ENCODE data around the gene NME3.

NME3 gene

GRCh38 chr16:1779741-1780676 lies 8.7 kb upstream of the NME3 start:
- DNase-seq = no peak

- no peak for DNase-seq
These were observed 7.9 kb upstream of the NME3 start for GRCh38 chr16:1779234-1779701.

DNA sequence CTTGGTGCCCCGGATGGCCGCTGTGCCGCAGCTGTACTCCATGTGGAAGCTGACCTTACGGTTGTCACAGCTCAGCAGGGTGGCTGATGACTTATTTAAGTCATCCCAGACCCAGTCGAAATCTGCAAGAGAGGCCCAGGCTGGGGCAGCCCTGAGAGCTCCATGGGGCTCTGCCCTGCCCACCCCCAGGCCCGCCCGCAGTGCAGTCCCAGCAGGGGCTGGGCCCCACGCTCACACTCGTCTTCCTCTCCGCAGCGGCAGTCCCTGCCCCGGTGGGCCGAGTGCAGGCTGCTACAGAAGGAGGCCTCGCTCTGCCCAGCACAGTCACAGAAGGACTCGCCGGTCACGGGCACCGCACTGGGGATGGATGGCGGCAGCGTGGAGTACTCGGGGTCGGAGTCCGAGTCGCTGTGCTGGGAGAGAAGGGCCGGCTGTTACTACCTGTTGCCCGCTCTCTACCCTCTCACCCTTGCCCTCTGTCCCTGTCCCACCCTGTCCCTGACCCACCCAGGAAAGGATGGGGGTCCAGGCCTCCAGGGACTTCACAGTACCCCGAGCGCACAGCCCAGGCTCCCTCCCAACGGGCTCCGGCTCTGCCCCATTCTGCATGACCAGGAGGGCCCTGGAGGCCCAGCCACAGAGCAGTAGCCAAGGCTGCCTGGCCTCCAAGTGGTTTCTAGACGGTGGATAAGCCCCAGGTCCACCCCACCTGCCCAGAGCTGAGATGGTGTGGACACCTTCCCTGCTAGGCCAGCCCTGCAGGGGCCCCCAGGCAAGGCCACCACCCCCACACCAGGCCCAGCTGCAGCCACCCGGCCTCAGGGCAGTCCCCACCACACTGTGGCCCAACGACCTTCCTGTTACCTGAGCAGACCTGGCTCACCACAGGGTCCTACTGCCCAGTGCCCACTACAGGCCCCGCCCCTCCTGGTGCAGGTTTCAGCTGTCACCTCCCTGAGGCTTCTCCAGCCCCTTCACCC lies 7.1 kb upstream of the NME3 start:
- DNase-seq = no peak

DNA sequence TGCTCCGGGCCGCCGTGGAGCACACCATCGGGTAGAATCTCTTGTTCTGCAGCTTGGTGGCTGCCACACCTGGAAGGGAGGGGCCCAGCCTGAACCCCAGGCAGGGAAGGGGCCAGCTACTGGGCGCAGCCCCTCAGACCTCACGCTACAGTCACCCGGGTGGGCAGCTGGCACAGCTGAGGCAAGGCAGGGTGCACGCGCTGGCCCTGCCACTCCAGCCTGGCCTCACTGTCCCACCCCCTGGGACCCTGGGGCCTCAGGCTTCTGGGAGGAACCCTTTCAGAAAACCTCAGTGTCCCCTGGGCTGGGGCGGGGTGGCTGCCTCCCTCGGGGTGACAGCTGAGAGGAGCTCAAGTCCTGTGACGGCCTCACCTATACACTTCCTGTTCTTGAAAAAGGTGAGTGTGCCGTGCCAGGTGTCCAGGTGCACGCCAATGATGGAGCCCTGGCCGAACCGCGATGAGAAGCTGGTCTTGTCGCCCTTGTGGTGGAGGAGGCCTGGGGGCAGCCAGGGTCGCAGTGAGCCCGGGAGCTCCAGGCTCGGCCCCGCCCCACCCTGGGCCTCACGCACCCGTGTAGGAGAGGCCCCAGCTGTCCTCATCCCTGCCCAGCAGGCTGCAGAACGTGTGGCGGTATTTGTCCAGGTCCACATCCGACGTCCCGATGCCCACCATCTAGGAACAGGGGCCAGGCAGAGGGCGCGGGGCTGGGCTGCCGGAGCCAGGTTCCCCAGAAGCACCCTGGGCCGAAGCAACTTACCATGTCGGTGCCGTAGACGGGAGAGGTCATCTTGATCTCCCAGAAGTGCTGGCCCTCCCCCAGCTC lies 6.2 kb upstream of the NME3 start:
- no peak for DNase-seq

DNA sequence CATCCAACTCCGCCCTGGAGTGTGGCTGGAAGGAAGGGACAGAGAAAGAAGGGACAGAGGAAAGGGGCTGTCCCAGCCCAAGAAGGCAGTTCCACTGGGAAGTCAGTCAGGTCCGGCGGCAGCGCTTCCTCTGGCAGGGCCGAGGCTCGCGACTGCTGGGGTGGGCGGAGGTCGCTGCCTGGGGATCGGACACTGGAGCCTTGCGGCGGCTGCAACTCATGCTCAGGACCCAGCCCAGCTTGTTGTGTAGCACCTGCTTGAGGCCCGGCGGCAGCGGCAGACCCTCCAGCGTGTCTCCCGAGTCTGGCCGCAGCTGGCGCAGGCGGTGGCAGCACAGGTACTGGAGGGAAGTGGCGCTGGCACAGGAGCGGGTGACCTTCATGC lies 5.6 kb upstream of the NME3 start:
- DNase-seq = no peak

- DNase-seq = no peak
These were observed 5.3 kb upstream of the NME3 start for GRCh38 chr16:1776672-1776955.

DNA sequence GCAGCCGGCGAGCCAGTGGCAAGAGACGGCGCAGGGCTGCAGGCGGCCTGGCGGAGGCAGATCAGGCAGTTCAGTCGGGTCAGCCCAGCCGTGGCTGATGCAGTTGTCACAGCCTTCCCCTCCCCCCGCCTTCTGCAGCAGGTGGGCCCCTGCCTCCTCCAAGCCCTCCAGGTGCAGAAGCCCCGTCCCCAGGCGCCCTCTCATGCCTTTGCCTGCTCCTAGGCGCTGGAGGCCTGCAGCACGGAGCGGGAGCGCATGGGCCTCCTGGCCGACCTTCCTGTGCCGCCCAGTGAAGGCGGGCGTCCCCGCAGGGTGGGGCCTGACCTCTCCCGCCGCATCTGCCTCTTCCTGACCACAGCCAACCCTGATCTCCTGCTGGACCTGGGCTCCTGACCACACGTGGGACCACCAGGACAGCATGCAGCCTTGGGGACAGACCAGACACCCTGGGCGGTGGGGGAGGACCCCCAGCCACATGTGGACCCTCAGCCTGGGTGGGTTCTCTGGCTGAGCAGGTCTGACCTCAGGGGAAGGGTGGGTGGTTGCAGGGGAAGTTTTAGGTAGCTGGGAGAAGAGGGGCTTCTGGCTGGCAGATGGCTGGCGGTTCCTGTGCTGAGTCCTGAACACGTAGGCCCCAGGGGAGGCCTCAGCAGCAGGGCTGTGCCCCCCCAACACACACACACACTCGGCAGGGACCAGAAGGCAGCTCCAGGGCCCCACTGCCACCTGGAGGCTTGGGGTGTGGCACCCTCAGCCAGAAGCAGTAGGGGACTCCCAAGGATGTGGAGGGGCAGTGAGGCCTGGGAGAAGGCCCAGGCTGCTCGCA lies 4.7 kb upstream of the NME3 start:
- no peak for DNase-seq

GRCh38 chr16:1775006-1775845 lies 3.9 kb upstream of the NME3 start:
- DNase-seq = no peak

GRCh38 chr16:1774448-1774780 lies 3.1 kb upstream of the NME3 start:
- DNase-seq = no peak

DNA sequence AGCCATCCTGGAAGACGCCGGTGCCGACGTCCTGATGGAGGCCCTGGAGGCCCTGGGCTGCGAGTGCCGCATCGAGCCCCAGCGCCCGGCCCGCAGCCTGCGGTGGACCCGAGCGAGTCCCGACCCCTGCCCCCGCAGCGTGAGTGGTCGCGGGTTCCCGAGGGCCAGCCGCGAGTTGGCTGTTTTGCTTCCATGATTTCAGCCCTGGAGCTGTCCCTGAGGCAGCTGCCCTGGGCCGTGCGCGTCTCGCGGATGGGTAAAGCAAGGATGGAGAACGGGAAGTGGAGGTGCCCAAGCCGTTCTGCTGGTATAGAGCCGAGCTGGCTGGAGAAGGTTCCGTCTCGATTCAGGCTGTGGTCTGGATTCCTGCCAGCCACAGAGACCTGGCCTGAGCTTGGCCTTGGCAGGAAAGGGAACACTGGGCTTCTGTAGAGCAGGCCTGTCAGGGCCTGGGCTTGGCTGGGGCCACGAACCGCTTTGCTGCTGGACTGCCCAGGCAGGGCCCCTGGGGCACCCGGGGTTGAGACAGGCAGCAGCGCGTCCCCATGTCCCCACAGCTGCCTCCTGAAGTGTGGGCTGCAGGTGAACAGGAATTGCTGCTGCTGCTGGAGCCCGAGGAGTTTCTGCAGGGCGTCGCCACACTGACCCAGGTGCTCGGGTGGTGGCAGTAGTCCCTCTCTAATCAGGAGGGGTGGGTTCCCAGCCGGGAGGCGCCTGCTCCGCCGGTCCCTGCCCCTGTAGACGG lies 2.5 kb upstream of the NME3 start:
- DNase-seq = no peak

DNA sequence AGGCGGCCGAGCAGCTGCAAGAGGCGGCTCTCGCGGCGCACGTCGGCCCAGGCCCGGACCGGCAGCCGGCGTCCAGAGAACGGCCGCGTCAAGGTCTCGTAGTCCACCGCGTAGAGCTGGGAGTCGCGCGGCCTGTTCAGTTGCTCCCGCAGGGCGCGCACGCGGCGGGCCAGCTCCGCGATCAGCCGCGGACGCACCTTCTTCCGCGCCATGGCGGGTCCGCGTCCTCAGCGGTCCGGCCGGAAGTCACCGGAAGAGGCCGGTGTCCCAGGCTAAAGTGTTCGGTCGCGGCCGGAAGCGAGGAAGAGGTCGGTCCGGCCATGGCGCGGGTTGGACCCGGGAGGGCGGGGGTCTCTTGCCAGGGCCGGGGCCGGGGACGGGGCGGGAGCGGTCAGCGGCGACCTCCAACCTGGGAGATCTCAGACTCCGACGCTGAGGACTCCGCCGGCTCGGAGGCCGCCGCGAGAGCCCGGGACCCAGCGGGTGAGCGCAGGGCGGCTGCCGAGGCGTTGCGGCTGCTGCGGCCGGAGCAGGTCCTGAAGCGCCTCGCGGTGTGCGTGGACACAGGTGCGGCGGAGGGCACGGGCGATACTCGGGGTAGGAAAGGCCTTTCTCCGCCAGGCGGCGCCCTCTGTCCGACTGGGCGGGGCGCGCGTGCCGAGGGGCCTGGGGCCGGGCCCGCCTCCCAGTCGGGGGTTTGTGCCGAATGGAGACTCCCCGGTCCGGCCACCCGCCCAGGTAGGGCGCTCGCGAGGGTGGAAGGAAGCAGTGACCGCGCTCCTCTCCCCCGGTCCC lies 1.8 kb upstream of the NME3 start, which contains the start of gene MRPS34:
TSS of gene MRPS34 (minus strand) at position 227 of the 795 bp plus-strand sequence. CDS start at position 212, 15 bp downstream.
- DNase-seq = peak; percentile 74 to 79

DNA sequence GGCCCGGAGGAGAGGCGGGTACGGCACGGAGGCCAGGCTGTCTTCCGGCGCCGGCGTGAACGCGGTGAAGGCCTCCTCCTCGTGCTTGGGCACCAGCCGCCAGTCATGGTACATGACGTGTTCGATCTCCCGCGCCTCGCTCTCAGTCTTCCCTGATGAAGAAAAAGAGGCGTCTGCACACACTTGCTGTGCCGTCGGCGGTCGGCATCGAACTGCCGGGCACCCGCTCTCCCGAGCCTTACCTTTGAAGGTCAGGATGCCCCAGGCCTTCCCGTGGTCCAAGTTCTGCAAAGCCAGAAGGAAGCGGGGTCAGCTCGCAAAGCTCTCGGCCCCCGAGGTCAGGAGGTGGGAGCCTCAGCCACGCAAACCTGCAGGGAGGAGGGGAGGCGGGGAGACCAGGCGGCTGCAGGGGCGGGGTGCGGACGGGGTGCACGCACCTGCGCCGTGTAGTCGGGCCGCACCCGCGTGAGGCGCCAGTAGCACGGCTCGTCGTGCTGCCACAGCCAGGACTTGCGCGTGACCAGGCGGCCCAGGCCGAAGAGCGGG lies 1.1 kb upstream of the NME3 start, which contains the start of gene EME2:
TSS of gene EME2 (plus strand) at position 449 of the 546 bp plus-strand sequence. CDS start 418 bp downstream, outside the sequence.
- DNase-seq = peak; percentile 39 to 44

GRCh38 chr16:1771864-1772361 lies 570 bp upstream of the NME3 start:
- no peak for DNase-seq

DNA sequence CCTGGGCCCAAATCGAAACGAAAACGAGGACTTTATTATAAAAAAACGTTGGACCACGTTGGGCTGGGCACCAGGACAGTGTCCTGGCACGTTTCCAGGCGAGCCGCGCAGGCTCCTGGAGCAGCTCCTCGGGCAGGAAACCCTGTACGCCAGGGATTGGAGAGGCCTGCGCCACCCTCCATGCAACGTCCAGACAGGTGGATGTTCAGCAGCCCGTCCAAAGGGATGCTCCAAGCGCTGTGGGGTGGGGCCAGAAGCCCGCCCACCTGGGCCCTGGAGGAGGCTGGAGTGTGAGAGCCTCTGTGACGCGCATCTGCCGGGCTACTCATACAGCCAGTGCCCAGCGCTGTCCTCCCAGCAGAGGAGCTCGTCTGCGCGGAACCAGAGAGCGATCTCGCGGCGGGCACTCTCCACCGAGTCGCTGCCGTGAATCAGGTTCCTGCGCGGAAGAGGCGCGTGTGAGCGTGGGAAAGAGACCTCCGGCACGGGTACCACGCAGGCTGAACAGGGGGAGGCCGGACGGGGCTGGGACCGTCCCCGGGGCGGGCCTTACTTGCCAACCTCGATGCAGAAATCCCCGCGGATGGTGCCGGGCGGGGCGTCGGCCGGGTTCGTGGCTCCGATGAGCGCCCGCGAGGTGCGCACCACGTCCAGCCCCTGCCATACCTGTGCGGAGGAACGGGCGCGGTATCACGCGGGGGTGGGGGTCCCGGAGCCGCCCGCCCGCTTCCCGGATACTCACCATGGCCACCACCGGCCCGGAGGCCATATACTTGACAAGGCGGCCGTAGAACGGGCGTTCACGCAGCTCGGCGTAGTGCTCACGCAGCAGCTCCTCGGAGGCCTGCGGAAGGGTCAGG lies 785 bp downstream of the NME3 start:
- peak; percentile 44 to 54 for DNase-seq

DNA sequence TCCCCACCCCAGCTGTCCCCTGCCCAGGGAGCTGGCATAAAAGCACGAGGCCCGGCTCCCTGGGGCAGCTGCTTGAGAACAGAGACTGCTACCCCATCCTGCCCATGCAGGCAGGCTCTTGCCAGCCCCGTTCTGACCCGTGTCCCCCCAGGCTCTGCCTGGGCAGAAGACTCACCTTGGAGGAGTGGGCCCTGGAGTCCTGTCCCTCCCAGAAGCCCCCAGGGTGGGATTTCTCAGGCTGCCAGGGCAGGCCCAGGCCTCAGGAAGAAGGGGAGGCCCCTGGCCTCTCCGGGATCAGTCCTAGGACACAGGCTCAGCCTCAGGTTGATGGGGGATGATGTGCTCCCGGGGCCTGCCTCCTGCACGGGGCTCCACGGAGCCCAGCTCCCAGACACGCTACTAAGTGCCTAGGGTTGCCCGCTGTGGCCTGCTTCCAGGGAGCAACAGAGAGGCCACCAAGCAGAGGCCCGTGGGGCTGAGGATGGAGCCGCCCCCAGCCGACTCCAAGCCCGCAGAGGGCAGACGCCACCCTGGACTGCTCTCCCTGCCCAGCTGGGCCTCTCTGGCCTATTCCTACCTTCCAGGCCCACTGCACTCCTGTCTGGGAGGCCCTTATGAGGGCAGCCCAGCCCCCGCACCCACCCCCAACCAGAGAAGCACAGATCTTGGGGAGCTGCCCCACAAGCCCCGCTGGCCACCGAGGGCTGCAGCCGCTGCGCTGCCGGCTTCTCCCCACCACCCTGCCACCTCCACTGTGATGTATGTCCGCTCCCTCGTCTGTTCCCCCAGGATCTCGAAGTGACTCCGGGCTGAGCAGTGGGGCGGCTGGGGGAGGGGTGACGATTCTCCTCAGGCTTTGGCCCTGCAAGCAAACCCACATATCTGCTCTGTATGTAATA lies 1.7 kb downstream of the NME3 start:
- no peak for DNase-seq

- DNase-seq = no peak
These were observed 2.5 kb downstream of the NME3 start for GRCh38 chr16:1768767-1769401.

Measured in activated CD4-positive, alpha-beta T cell treated with anti-CD3 and anti-CD28 coated beads for 4 hours (primary cell).